ENCODE data around the gene HNRNPC.

Gene HNRNPC

DNA sequence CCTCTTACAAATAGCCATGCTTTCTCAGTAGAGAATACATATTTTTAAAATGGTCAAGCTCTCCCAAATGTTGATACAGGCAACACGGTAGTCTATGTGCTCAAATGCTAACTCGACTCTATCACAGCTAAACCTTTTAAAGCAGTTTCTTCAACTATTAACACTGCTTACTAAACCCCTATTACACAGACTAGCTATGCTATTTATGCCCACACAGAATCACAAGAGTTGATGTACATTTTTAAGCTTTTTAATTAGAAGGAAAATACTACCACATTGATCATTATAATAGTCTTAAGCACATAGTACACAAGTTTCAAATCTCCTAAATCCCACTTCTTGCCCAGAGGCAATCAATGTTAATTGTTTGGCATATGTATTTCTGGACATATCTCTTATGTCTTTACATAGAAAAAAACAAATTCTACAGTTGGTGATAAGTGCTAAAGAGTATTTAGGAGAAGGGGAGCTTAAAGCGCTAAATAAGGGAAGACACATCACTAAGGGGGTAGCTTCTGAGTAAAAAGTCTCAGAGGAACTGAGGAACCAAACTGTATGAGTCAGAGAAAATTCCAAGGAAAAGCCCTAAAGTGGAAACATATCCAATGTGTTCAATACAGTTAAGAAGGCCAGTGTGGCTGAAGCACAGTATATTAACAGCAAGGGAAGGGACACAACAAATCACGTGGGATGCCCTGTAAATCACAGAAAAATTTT is 13.7 kb downstream of the HNRNPC start:
- TF ChIP-seq EZH2phosphoT487 (conservative IDR thresholded peaks at IDR 0.05; ENCODE audit: low read length): no peak
- TF ChIP-seq, protein P1, sequence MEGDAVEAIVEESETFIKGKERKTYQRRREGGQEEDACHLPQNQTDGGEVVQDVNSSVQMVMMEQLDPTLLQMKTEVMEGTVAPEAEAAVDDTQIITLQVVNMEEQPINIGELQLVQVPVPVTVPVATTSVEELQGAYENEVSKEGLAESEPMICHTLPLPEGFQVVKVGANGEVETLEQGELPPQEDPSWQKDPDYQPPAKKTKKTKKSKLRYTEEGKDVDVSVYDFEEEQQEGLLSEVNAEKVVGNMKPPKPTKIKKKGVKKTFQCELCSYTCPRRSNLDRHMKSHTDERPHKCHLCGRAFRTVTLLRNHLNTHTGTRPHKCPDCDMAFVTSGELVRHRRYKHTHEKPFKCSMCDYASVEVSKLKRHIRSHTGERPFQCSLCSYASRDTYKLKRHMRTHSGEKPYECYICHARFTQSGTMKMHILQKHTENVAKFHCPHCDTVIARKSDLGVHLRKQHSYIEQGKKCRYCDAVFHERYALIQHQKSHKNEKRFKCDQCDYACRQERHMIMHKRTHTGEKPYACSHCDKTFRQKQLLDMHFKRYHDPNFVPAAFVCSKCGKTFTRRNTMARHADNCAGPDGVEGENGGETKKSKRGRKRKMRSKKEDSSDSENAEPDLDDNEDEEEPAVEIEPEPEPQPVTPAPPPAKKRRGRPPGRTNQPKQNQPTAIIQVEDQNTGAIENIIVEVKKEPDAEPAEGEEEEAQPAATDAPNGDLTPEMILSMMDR (IDR thresholded peaks at IDR 0.05; ENCODE audit: insufficient read depth, low read length, poor library complexity, severe bottlenecking): no peak
- H3K27me3 ChIP-seq (ENCODE audit: low read length): no peaks in the 10 kb centered on the region
- no peak overlapping the region for H2AFZ ChIP-seq (ENCODE audit: low read depth, low read length, severe bottlenecking)
- H3F3A ChIP-seq (ENCODE audit: insufficient read depth): peaks cover 75% of the 10 kb centered on the region
- no peak overlapping the region for H3K27ac ChIP-seq (ENCODE audit: low read depth, low read length)
- H4K20me1 ChIP-seq (ENCODE audit: low read depth, low read length): peaks cover 81% of the 10 kb centered on the region
- H3K36me3 ChIP-seq (ENCODE audit: low read length): peaks cover 70% of the 10 kb centered on the region
- H3K4me3 ChIP-seq (ENCODE audit: insufficient read depth, low read length, poor library complexity, severe bottlenecking): no peak overlapping the region
- peaks cover 100% of the 10 kb centered on the region for H3K79me2 ChIP-seq (ENCODE audit: insufficient read depth, low read length)
- no peaks in the 10 kb centered on the region for H3K9me3 ChIP-seq (ENCODE audit: insufficient read depth, low read length)
- H3K9ac ChIP-seq (ENCODE audit: low read length): no peak overlapping the region
- no peak overlapping the region for H3K4me2 ChIP-seq (ENCODE audit: low read depth, low read length, poor library complexity, severe bottlenecking)
- no peaks in the 10 kb centered on the region for H3K9me2 ChIP-seq (replicated peaks; ENCODE audit: insufficient read depth, low read length)

DNA sequence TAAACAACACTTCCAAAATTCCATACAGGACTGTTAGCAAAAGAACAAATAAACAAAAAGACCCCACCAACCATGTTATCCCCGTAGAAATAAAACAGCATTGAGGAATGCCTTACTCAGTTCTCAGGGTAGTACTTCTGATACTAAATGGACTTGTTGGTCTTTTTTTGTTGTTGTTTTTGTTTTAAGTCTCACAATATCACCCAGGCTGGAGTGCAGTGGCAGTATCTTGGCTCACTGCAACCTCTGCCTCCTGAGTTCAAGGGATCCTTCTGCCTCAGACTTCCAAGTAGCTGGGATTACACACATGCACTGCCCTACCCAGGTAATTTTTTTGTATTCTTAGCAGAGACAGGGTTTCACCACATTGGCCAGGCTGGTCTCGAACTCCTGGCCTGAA is 17.1 kb downstream of the HNRNPC start:
- H3F3A ChIP-seq (ENCODE audit: insufficient read depth): peaks cover 75% of the 10 kb centered on the region
- no peaks in the 10 kb centered on the region for H3K9me2 ChIP-seq (replicated peaks; ENCODE audit: insufficient read depth, low read length)
- no peak overlapping the region for H3K27ac ChIP-seq (ENCODE audit: low read depth, low read length)

DNA sequence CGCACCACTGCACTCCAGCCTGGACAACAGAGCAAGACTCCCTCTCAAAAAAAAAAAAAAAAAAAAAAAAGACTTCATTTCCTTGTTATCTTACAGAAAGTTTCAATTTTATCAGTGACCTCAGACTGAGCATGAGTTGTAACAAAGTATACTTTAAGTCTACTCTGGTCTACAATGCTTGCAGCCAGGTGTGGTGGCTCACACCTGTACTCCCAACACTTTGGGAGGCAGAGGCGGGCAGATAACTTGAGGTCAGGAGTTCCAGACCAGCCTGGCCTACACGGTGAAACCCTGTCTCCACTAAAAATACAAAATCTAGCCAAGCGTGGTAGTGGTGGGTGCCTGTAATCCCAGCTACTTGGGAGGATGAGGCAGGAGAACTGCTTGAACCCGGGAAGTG is 18.0 kb downstream of the HNRNPC start:
- Histone ChIP-seq H3K9me3 (ENCODE audit: insufficient read depth, low read length) (no peaks in the 10 kb centered on the region), H3K9me2 (replicated peaks; ENCODE audit: insufficient read depth, low read length) (no peaks in the 10 kb centered on the region), H3K4me3 (ENCODE audit: insufficient read depth, low read length, poor library complexity, severe bottlenecking) (no peak overlapping the region), H3K4me2 (ENCODE audit: low read depth, low read length, poor library complexity, severe bottlenecking) (no peak overlapping the region), H2AFZ (ENCODE audit: low read depth, low read length, severe bottlenecking) (no peak overlapping the region), H3K79me2 (ENCODE audit: insufficient read depth, low read length) (peaks cover 100% of the 10 kb centered on the region), H3K36me3 (ENCODE audit: low read length) (peaks cover 81% of the 10 kb centered on the region), H4K20me1 (ENCODE audit: low read depth, low read length) (peaks cover 90% of the 10 kb centered on the region), H3K27me3 (ENCODE audit: low read length) (no peaks in the 10 kb centered on the region), H3K27ac (ENCODE audit: low read depth, low read length) (no peak overlapping the region), H3K9ac (ENCODE audit: low read length) (no peak overlapping the region), H3F3A (ENCODE audit: insufficient read depth) (peaks cover 77% of the 10 kb centered on the region)
- TF ChIP-seq, protein P1 (IDR thresholded peaks at IDR 0.05; ENCODE audit: insufficient read depth, low read length, poor library complexity, severe bottlenecking): no peak
- no peak for TF ChIP-seq EZH2phosphoT487 (conservative IDR thresholded peaks at IDR 0.05; ENCODE audit: low read length)

More for the DNA sequence above, 17.1 kb downstream of the HNRNPC start:
- Histone ChIP-seq H3K4me2 (ENCODE audit: low read depth, low read length, poor library complexity, severe bottlenecking) (no peak overlapping the region), H3K36me3 (ENCODE audit: low read length) (peaks cover 77% of the 10 kb centered on the region), H3K27me3 (ENCODE audit: low read length) (no peaks in the 10 kb centered on the region), H3K4me3 (ENCODE audit: insufficient read depth, low read length, poor library complexity, severe bottlenecking) (no peak overlapping the region), H3K9ac (ENCODE audit: low read length) (no peak overlapping the region), H3K9me3 (ENCODE audit: insufficient read depth, low read length) (no peaks in the 10 kb centered on the region), H3K79me2 (ENCODE audit: insufficient read depth, low read length) (peaks cover 100% of the 10 kb centered on the region), H4K20me1 (ENCODE audit: low read depth, low read length) (peaks cover 89% of the 10 kb centered on the region), H2AFZ (ENCODE audit: low read depth, low read length, severe bottlenecking) (no peak overlapping the region)
- no peak for TF ChIP-seq EZH2phosphoT487 (conservative IDR thresholded peaks at IDR 0.05; ENCODE audit: low read length)
- TF ChIP-seq, protein P1 (IDR thresholded peaks at IDR 0.05; ENCODE audit: insufficient read depth, low read length, poor library complexity, severe bottlenecking): no peak

All from SU-DHL-6 (cell line).